ENCODE data around the gene IGSF3. TPM values are rescaled to one million over a fixed set of nuclear protein-coding genes. Genes with fewer than 3 reads are reported as not detected.
"Not testable (repeated sequence)": the region's sequence is repeated elsewhere in the genome, so short reads cannot be mapped to it uniquely, and the experiment has no call there.

The IGSF3 gene
- total and polyA plus RNA-seq, 7 experiments from 2014 or later = 0.04 to 0.63 (median 0.16) TPM; not detected in 3

GRCh38 chr1:116642311-116643280, 24.9 kb downstream of the IGSF3 start:
- ATAC-seq, H3K36me3 Mint-ChIP-seq: not testable (repeated sequence)

GRCh38 chr1:116637583-116637982, 29.9 kb downstream of the IGSF3 start:
- H3K4me1 Mint-ChIP-seq; H3K27ac Mint-ChIP-seq; H3K4me3 ChIP-seq (ENCODE audit: low read length); DNase-seq; H3K4me1 ChIP-seq (ENCODE audit: control insufficient read depth in 2 of 2, insufficient read depth in 2 of 2, low read length in 2 of 2); POLR2A ChIA-PET; H3K36me3 ChIP-seq (ENCODE audit: control insufficient read depth in 2 of 3, insufficient read depth in 3 of 3, low read length in 3 of 3); intact Hi-C loops (cut with micrococcal nuclease); H3K36me3 Mint-ChIP-seq; H3K9me3 Mint-ChIP-seq; H3K4me3 Mint-ChIP-seq; ATAC-seq; H3K27me3 ChIP-seq (ENCODE audit: control insufficient read depth in 2 of 2, insufficient read depth in 2 of 2, low read length in 2 of 2); H3K27ac ChIP-seq (ENCODE audit: low read depth, low read length); CTCF ChIA-PET; H3K9me3 ChIP-seq (ENCODE audit: control insufficient read depth in 2 of 3, low read length in 3 of 3): not testable (repeated sequence)
- peaks cover 0 to 15% (median 9%) of the 10 kb centered on the region in 5 donors for H3K27me3 Mint-ChIP-seq

More at GRCh38 chr1:116642311-116643280, 24.9 kb downstream of the IGSF3 start:
- H3K4me1 ChIP-seq (ENCODE audit: control insufficient read depth in 2 of 2, insufficient read depth in 2 of 2, low read length in 2 of 2); H3K9me3 Mint-ChIP-seq; CTCF ChIA-PET; H3K27ac ChIP-seq (ENCODE audit: low read depth, low read length); intact Hi-C loops (cut with micrococcal nuclease); POLR2A ChIA-PET; H3K4me3 Mint-ChIP-seq; H3K36me3 ChIP-seq (ENCODE audit: control insufficient read depth in 2 of 3, insufficient read depth in 3 of 3, low read length in 3 of 3); H3K27ac Mint-ChIP-seq; H3K9me3 ChIP-seq (ENCODE audit: control insufficient read depth in 2 of 3, low read length in 3 of 3); H3K4me3 ChIP-seq (ENCODE audit: low read length); H3K27me3 ChIP-seq (ENCODE audit: control insufficient read depth in 2 of 2, insufficient read depth in 2 of 2, low read length in 2 of 2); DNase-seq: not testable (repeated sequence)
- Mint-ChIP-seq H3K4me1 (peaks cover 0 to 11% (median 5%) of the 10 kb centered on the region in 7 donors), H3K27me3 (peaks cover 0 to 27% (median 12%) of the 10 kb centered on the region in 5 donors)

GRCh38 chr1:116636584-116636983, 30.9 kb downstream of the IGSF3 start:
- H3K36me3 ChIP-seq (ENCODE audit: control insufficient read depth in 2 of 3, insufficient read depth in 3 of 3, low read length in 3 of 3); intact Hi-C loops (cut with micrococcal nuclease); H3K27ac ChIP-seq (ENCODE audit: low read depth, low read length); DNase-seq; CTCF ChIA-PET; H3K9me3 ChIP-seq (ENCODE audit: control insufficient read depth in 2 of 3, low read length in 3 of 3); H3K4me1 Mint-ChIP-seq; H3K36me3 Mint-ChIP-seq; H3K27me3 ChIP-seq (ENCODE audit: control insufficient read depth in 2 of 2, insufficient read depth in 2 of 2, low read length in 2 of 2); ATAC-seq; H3K9me3 Mint-ChIP-seq; H3K4me3 ChIP-seq (ENCODE audit: low read length); H3K4me1 ChIP-seq (ENCODE audit: control insufficient read depth in 2 of 2, insufficient read depth in 2 of 2, low read length in 2 of 2); H3K27ac Mint-ChIP-seq; H3K4me3 Mint-ChIP-seq; POLR2A ChIA-PET: not testable (repeated sequence)
- peaks cover 0 to 16% (median 12%) of the 10 kb centered on the region in 5 donors for H3K27me3 Mint-ChIP-seq

- H3K27me3 ChIP-seq (ENCODE audit: control insufficient read depth in 2 of 2, insufficient read depth in 2 of 2, low read length in 2 of 2); H3K27ac Mint-ChIP-seq; H3K9me3 Mint-ChIP-seq; H3K4me3 ChIP-seq (ENCODE audit: low read length); DNase-seq; H3K36me3 ChIP-seq (ENCODE audit: control insufficient read depth in 2 of 3, insufficient read depth in 3 of 3, low read length in 3 of 3); CTCF ChIA-PET; H3K9me3 ChIP-seq (ENCODE audit: control insufficient read depth in 2 of 3, low read length in 3 of 3); ATAC-seq; H3K4me1 ChIP-seq (ENCODE audit: control insufficient read depth in 2 of 2, insufficient read depth in 2 of 2, low read length in 2 of 2); H3K4me3 Mint-ChIP-seq; H3K27ac ChIP-seq (ENCODE audit: low read depth, low read length); intact Hi-C loops (cut with micrococcal nuclease); POLR2A ChIA-PET; H3K4me1 Mint-ChIP-seq; H3K36me3 Mint-ChIP-seq: not testable (repeated sequence)
- peaks cover 0 to 20% (median 10%) of the 10 kb centered on the region in 5 donors for H3K27me3 Mint-ChIP-seq
Observed at GRCh38 chr1:116634386-116634785, 33.1 kb downstream of the IGSF3 start.

- H3K36me3 Mint-ChIP-seq; H3K4me3 ChIP-seq (ENCODE audit: low read length); H3K36me3 ChIP-seq (ENCODE audit: control insufficient read depth in 2 of 3, insufficient read depth in 3 of 3, low read length in 3 of 3); H3K9me3 ChIP-seq (ENCODE audit: control insufficient read depth in 2 of 3, low read length in 3 of 3); intact Hi-C loops (cut with micrococcal nuclease); DNase-seq; ATAC-seq; H3K9me3 Mint-ChIP-seq; H3K4me3 Mint-ChIP-seq; H3K4me1 ChIP-seq (ENCODE audit: control insufficient read depth in 2 of 2, insufficient read depth in 2 of 2, low read length in 2 of 2); H3K27ac ChIP-seq (ENCODE audit: low read depth, low read length); POLR2A ChIA-PET; H3K4me1 Mint-ChIP-seq; H3K27me3 ChIP-seq (ENCODE audit: control insufficient read depth in 2 of 2, insufficient read depth in 2 of 2, low read length in 2 of 2): not testable (repeated sequence)
- H3K27me3 Mint-ChIP-seq = peaks cover 0 to 10% (median 6%) of the 10 kb centered on the region in 5 donors
- CTCF ChIA-PET = interaction anchor here (0.5 kb wide), 1 partner anchor 461 kb away, joined by 3 read pairs; no protein-coding TSS in a partner anchor
- peak overlapping the region in 1 of 9 donors; percentile 33 for H3K27ac Mint-ChIP-seq
Observed at GRCh38 chr1:116631996-116632925, 35.3 kb downstream of the IGSF3 start.

GRCh38 chr1:116631554-116631953, 36.0 kb downstream of the IGSF3 start:
- ATAC-seq; H3K36me3 Mint-ChIP-seq; H3K36me3 ChIP-seq (ENCODE audit: control insufficient read depth in 2 of 3, insufficient read depth in 3 of 3, low read length in 3 of 3); POLR2A ChIA-PET; H3K4me3 ChIP-seq (ENCODE audit: low read length); H3K27ac Mint-ChIP-seq; intact Hi-C loops (cut with micrococcal nuclease); DNase-seq; H3K4me1 Mint-ChIP-seq; H3K9me3 Mint-ChIP-seq; H3K27ac ChIP-seq (ENCODE audit: low read depth, low read length); H3K4me1 ChIP-seq (ENCODE audit: control insufficient read depth in 2 of 2, insufficient read depth in 2 of 2, low read length in 2 of 2); H3K4me3 Mint-ChIP-seq; H3K27me3 ChIP-seq (ENCODE audit: control insufficient read depth in 2 of 2, insufficient read depth in 2 of 2, low read length in 2 of 2); H3K9me3 ChIP-seq (ENCODE audit: control insufficient read depth in 2 of 3, low read length in 3 of 3): not testable (repeated sequence)
- H3K27me3 Mint-ChIP-seq = peaks cover 0 to 11% (median 6%) of the 10 kb centered on the region in 5 donors
- CTCF ChIA-PET = interaction anchor here (0.5 kb wide), 1 partner anchor 462 kb away, joined by 3 read pairs; no protein-coding TSS in a partner anchor
